ENCODE measurements around the gene FAM174C.

The FAM174C gene

GRCh38 chr19:1265615-1266128 lies 9.7 kb upstream of the FAM174C start:
- H3F3A ChIP-seq (ENCODE audit: insufficient read depth) = peaks cover 49% of the 10 kb centered on the region
- no peak overlapping the region for H2AFZ ChIP-seq (ENCODE audit: low read depth, low read length, severe bottlenecking)
- no peaks in the 10 kb centered on the region; the same call in 1 of the 2 replicates for H4K20me1 ChIP-seq (ENCODE audit: low read depth, low read length)
- H3K27ac ChIP-seq (ENCODE audit: low read depth, low read length) = peak overlapping the region; percentile 86
- no peaks in the 10 kb centered on the region for H3K9me2 ChIP-seq (replicated peaks; ENCODE audit: insufficient read depth, low read length)
- H3K4me2 ChIP-seq (ENCODE audit: low read depth, low read length, poor library complexity, severe bottlenecking) = peak overlapping the region; percentile 62
- no peaks in the 10 kb centered on the region for H3K27me3 ChIP-seq (ENCODE audit: low read length)
- H3K9ac ChIP-seq (ENCODE audit: low read length) = peak overlapping the region; percentile 26; the same call in 1 of the 2 replicates
- H3K36me3 ChIP-seq (ENCODE audit: low read length) = no peaks in the 10 kb centered on the region
- TF ChIP-seq EZH2phosphoT487 (conservative IDR thresholded peaks at IDR 0.05; ENCODE audit: low read length) (no peak), CTCF (IDR thresholded peaks at IDR 0.05; ENCODE audit: insufficient read depth, low read length, poor library complexity, severe bottlenecking) (no peak)
- H3K4me3 ChIP-seq (ENCODE audit: insufficient read depth, low read length, poor library complexity, severe bottlenecking) = no peak overlapping the region
- no peaks in the 10 kb centered on the region for H3K9me3 ChIP-seq (ENCODE audit: insufficient read depth, low read length)
- peaks cover 12% of the 10 kb centered on the region for H3K79me2 ChIP-seq (ENCODE audit: insufficient read depth, low read length)

GRCh38 chr19:1266129-1266915 lies 9.0 kb upstream of the FAM174C start:
- TF ChIP-seq EZH2phosphoT487 (conservative IDR thresholded peaks at IDR 0.05; ENCODE audit: low read length) = no peak
- no peak for TF ChIP-seq CTCF (IDR thresholded peaks at IDR 0.05; ENCODE audit: insufficient read depth, low read length, poor library complexity, severe bottlenecking)
- H3K27me3 ChIP-seq (ENCODE audit: low read length) = no peaks in the 10 kb centered on the region
- H2AFZ ChIP-seq (ENCODE audit: low read depth, low read length, severe bottlenecking) = no peak overlapping the region
- H3K4me2 ChIP-seq (ENCODE audit: low read depth, low read length, poor library complexity, severe bottlenecking) = peak overlapping the region; percentile 62
- peaks cover 55% of the 10 kb centered on the region for H3F3A ChIP-seq (ENCODE audit: insufficient read depth)
- peak overlapping the region; percentile 41 for H3K4me3 ChIP-seq (ENCODE audit: insufficient read depth, low read length, poor library complexity, severe bottlenecking)
- no peaks in the 10 kb centered on the region for H3K9me2 ChIP-seq (replicated peaks; ENCODE audit: insufficient read depth, low read length)
- H3K27ac ChIP-seq (ENCODE audit: low read depth, low read length) = peak overlapping the region; percentile 86
- no peaks in the 10 kb centered on the region; the same call in 1 of the 2 replicates for H4K20me1 ChIP-seq (ENCODE audit: low read depth, low read length)
- no peaks in the 10 kb centered on the region; the same call in 1 of the 2 replicates for H3K36me3 ChIP-seq (ENCODE audit: low read length)
- H3K79me2 ChIP-seq (ENCODE audit: insufficient read depth, low read length) = peaks cover 18% of the 10 kb centered on the region
- H3K9ac ChIP-seq (ENCODE audit: low read length) = peak overlapping the region; percentile 46; the same call in 1 of the 2 replicates
- H3K9me3 ChIP-seq (ENCODE audit: insufficient read depth, low read length) = no peaks in the 10 kb centered on the region

GRCh38 chr19:1266916-1267476 lies 8.3 kb upstream of the FAM174C start:
- Histone ChIP-seq H2AFZ (ENCODE audit: low read depth, low read length, severe bottlenecking) (no peak overlapping the region), H3K79me2 (ENCODE audit: insufficient read depth, low read length) (peaks cover 21% of the 10 kb centered on the region), H4K20me1 (ENCODE audit: low read depth, low read length) (no peaks in the 10 kb centered on the region; the same call in 1 of the 2 replicates), H3K4me2 (ENCODE audit: low read depth, low read length, poor library complexity, severe bottlenecking) (peak overlapping the region; percentile 62), H3F3A (ENCODE audit: insufficient read depth) (peaks cover 60% of the 10 kb centered on the region), H3K27me3 (ENCODE audit: low read length) (no peaks in the 10 kb centered on the region), H3K27ac (ENCODE audit: low read depth, low read length) (peak overlapping the region; percentile 86), H3K4me3 (ENCODE audit: insufficient read depth, low read length, poor library complexity, severe bottlenecking) (peak overlapping the region; percentile 41), H3K9ac (ENCODE audit: low read length) (peak overlapping the region; percentile 46; the same call in 1 of the 2 replicates), H3K36me3 (ENCODE audit: low read length) (no peaks in the 10 kb centered on the region; the same call in 1 of the 2 replicates), H3K9me3 (ENCODE audit: insufficient read depth, low read length) (no peaks in the 10 kb centered on the region), H3K9me2 (replicated peaks; ENCODE audit: insufficient read depth, low read length) (no peaks in the 10 kb centered on the region)
- TF ChIP-seq EZH2phosphoT487 (conservative IDR thresholded peaks at IDR 0.05; ENCODE audit: low read length) = no peak
- TF ChIP-seq CTCF (IDR thresholded peaks at IDR 0.05; ENCODE audit: insufficient read depth, low read length, poor library complexity, severe bottlenecking) = peak; percentile 96
